HS-5 (cell line): ENCODE results near the gene ZNF282.

Experiments used
- DNase-seq: peaks from one replicate; pipeline ENCODE4 v3.0.0-alpha.2; 2012; ENCODE audit warnings: low read depth

Gene ZNF282

DNA sequence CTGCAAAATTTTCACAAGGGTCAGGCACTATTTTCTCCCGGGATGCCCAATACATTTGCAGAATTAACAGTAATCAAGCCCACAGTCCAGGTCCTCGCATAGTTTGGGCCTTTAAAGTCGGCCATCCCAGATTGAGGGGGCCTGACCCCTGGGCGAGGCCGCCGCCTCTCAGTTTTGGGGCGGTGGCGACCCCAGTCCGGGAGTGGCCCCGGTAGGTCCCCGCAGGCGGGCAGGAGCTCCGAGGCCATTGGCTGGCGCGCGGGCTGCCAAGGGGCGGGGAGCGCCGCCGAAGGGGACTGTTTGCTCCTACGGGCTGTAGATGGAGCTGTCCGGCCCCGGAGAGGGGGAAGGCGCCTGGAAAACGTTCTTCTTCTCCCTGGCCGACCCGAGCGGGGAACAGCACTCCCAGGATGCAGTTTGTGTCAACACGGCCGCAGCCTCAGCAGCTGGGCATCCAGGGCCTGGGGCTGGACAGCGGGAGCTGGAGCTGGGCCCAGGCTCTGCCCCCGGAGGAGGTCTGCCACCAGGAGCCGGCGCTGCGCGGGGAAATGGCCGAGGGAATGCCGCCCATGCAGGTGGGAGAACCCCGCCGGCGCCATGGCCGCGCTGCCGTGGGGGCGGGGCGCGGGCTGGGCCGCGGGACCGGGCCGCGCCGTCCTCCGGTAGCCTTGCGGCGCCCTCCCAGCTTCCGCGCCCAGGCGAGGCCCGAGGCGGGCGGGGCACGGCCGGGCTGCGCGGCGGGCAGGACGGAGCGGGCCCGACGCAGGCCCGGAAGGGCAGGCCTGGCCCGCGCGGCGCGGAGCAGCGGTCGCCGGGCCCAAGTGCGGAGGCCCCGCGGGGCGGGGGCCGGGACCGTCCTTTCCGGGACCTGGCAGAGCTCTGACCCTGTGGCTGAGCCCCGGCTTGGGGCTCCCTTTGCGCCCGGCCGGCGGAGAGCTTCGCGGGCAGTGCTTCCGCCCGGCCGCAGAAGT lies at the start of gene ZNF282:
TSS of gene ZNF282 (plus strand) at position 367 of the 971 bp plus-strand sequence. CDS start at position 411, 44 bp downstream.
- DNase-seq = peak; percentile 46

DNA sequence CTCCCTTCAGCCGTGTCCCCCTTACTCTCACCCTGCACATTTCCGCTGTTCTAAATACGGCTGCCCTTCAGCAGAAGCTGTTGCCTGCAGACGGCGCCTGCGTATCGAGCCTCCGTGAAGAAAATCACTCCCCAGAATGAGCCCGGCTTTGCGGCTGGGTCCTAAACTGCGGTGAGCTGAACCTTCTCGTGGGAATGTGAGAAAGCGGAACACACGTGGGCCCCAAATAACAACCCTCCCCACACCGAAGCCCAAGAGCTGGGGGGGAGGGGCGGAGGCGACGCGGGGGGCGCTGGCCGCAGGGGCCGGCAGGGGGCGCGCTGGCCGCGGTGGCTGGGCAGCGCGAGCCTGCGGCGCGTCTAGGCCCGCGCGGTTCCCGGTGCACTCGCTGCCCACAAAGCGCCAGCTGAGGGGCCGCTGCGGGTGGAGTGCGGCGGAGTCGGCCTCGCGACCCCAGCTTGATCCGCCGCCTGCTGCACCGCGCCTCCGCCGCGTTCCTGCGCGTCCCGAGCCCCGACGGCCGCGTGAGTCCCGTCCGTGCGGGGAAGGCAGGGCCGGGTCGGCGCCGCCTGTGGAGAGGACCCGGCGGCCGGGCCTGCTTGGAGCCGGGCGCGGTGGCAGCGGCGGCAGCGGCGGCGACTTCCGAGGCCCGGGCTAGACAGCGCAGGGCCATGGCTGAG lies 48.1 kb upstream of the ZNF282 start, which contains the start of gene ZNF398:
TSS of gene ZNF398 (plus strand) at position 382 of the 680 bp plus-strand sequence. CDS start at position 672, 290 bp downstream.
- DNase-seq = no peak

DNA sequence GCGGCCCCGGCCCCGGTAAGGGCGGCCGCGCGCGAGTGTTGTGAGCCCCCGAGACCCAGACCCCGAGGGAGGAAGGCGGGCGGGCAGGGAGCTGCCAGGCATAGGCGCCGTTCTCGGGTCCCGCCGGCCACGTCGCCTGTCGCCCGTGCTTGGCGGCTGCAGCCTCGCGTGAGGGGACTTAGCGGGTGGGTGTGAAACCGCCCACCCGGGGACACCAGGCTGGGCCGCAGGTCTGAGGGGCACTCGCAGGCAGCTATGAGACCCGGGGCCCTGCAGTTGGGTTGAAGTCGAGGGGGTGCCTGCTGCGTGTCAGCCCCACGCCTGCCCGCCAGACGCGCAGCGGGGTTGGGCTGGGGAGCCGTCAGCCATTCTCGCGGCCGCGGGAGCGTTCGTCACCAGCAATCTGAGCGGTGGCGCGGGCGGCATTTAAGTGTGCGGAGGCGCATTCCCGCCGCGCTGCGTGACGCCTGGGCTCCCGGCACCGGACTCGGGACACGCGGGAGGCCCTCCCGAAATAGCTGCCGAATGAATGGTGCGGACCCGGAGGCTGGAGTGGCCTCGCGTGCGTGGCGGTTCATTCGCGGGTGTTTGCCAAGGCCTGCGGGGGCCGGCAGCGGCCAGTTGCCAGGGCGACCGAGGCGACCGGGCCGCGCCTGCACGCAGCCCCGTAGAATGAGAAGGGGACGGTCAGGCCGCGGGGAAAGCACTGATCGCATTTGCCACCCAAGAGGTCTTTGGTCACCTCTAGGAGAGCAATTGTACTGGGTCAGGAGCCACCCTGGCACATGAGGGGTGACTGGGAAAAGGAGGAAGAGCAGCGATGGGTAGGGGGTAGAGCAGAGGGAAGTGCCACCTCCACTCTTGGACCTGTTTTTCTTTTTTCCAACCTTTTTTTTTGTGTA lies 47.3 kb upstream of the ZNF282 start:
- DNase-seq = no peak

DNA sequence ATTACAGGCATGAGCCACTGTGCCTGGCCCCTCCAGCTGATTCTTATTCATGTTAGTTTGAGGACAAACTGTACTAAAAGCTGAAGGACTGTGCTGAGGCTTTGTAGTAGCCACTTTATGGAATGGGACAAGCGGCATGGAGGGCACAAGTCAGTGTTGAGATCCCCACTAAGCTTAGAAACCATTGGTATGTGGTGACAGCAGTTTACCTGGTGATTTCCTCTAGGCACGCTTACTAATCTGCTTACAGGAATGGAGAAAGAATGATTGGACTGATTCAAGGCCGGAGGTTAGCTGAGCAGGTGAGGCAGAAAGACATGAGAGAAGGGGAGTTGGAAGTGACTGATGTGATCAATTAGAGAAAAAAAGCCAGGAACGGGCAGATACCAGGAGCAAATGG lies 44.4 kb upstream of the ZNF282 start:
- no peak for DNase-seq

DNA sequence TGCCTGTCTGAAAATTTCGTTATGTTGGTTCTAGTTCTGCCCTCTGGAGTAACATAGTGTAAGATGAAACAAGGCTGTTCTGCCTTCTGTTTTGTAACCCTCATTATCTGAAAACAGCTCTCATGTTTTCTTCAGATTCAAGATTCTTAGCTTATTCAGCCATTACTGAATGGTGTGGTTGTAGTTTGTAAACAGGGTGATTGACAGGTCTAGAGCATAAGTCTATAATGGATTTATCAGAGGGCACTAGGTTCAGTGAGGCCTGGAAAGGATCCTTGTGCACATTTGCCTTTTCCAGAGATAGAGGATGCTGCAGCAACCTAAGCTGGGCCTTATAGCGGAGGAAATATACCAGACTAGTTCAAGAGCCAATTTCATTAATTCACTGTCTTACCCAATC lies 42.0 kb upstream of the ZNF282 start:
- DNase-seq = no peak

DNA sequence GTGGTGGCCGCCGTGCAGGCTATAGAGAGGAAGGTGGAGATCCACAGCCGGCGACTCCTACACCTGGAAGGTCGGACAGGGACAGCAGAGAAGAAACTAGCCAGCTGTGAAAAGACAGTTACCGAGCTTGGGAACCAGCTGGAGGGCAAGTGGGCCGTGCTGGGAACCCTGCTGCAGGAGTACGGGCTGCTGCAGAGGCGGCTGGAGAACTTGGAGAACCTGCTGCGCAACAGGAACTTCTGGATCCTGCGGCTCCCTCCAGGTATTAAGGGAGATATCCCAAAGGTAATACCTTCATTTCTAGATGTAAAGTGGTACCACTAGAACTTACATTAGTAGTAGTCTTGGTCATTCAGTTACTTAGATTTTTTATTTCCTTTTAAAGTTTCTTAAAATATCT lies 41.3 kb upstream of the ZNF282 start:
- DNase-seq = no peak

DNA sequence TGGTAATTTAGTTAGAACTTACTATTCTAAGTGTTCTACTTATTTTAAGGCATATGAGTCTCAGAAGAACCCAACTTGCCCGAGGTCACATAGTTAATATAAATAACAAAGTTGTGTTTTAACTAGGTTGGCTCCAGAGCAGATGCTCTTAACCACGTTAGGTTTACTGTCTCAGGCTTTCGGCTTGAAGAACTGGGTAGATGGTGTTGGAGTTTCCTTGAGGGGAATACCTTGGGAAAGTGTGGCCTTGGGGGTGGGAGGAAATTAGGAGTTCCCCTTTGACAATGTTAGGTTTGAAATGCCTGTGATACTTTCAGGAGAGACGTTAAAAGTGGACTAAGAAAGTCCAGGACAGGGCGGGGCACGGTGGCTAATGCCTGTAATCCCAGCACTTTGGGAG lies 38.4 kb upstream of the ZNF282 start:
- DNase-seq = no peak

DNA sequence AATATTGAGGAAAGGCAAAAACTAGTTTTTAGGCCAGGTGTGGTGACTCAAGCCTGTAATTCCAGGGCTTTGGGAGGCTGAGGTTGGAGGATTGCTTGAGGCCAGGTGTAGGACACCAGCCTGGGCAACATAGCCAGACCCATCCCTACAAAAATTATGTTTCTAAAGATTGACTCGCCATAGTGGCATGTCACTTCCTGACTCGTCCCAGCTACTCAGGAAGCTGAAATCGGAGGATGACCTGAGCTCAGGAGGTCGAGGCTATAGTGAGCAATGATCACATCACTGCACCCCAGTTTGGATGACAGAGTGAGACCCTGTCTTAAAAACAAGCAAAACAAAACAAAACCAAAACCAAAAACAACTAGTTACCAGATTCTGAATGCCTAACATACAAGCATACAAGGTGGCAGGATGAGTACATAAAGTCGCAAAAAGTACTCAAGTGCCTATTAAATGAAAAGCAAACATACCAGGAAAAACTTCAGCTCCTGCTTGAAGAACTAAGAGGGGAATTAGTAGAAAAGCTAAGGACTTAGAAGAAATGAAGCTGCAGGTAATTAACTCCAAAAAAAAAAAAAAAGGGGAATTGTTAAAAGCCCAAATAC lies 34.0 kb upstream of the ZNF282 start:
- no peak for DNase-seq

DNA sequence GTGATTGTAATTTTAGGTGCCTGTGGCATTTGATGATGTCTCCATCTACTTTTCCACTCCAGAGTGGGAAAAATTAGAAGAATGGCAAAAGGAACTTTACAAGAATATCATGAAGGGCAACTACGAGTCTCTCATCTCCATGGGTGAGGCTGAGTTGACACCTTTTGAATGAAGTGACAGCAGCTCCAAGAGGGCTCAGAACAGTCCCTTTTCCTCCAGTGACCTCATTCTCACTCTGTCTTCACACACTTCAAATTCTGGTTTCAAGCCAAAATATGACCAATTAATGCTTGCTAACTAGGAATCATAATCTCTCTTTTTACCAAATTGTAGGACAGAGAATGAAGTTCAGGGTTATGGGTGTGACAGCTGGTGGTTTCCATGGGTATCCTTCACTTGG lies 29.2 kb upstream of the ZNF282 start:
- no peak for DNase-seq

DNA sequence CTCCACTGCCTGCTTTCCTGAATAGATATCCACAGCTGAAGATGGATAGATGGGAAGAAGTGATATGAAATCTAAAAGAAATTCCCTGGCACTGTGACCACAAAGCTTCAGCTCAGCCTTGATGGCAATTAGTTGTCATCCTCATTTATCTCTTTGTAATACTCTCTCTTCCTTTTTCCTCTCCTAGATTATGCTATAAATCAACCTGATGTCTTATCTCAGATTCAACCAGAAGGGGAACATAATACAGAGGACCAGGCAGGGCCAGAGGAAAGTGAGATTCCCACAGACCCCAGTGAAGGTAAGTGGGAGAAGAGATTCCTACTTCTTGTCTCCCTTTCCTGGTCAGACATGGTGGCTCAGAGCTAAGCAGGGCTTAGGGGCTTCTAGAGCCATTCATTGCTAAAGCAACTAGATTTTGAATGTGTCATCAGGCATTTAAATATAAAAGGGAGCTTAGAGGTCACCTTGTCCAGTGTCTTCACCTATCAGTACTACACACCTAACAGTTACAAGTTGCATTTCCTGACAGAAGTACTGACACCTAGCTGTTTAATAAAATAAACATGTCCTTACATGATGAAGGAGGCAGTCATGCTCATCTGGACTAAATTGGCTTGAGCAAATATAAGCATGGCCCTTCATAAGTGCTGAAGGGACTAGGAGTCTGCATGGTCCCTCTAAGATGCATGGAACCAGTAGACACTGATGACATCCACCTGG lies 28.6 kb upstream of the ZNF282 start:
- no peak for DNase-seq

DNA sequence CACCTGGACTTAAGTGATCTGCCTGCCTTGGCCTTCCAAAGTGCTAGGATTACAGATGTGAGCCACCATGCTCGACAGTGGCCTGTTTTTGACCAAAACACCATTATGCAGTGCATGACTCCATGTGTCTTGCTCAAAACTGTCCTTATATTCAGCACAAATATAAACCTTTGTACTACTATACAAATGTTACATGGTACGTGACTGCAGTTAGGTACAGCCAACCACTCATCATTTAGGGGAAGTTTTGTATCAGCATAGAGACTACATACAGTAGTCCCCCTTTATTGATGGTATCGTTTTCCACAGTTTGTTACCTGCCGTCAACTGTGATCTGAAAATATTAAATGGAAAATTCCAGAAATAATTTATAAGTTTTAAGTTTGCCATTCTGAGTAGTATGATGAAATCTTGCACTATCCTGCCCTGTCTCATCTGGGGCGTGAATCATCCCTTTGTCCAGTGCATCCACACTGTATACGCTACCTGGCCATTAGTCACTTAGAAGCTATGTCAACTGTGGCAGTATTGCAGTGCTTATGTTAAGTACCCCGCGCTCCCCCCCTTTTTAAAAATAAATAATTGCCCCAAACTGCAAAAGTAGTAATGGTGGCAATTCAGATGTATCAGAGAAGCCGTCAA lies 23.3 kb upstream of the ZNF282 start:
- no peak for DNase-seq

DNA sequence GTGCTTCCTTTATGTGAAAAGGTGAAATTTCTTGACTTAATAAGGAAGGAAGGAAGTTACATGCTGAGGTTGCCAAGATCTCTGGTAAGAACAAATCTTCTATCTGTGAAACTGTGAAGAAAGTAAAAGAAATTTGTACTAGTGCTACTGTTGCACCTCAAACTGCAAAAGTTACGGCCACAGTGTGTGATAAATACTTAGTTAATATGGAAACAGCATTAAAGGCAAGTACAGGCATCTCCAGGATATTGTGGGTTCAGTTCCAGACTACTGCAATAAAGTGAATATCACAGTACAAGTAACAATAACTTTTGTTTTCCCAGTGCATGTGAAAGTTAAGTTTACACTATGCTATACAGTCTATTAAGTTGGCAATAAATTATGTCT lies 22.8 kb upstream of the ZNF282 start:
- DNase-seq = no peak

DNA sequence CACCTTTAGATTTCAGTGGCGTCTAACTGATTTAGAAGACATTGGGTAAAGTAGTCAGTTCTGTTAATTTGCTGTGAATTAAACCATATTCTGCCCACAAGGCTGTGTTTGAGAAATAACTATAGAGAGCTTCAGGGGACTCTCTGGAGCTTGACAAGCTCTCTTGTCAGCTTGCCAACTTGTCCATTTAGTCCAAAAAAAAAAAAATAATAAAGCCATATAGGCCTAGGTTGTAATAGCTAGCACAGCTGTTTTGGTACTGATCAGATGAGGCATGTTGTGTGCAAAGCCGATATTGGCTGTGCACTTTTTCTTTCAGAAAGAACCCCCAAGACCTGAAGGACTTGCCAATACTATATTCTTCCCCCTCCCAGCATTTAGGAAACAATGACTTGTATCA lies 20.2 kb upstream of the ZNF282 start:
- DNase-seq = no peak

DNA sequence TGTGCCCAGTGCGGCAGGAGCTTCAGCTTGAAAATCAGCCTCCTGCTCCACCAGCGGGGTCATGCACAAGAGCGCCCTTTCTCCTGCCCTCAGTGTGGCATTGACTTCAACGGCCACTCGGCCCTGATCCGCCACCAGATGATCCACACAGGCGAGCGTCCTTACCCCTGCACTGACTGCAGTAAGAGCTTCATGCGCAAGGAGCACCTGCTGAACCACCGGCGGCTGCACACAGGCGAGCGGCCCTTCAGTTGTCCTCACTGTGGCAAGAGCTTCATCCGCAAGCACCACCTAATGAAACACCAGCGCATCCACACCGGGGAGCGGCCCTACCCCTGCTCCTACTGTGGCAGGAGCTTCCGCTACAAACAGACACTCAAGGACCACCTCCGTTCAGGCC lies 16.1 kb upstream of the ZNF282 start:
- no peak for DNase-seq

DNA sequence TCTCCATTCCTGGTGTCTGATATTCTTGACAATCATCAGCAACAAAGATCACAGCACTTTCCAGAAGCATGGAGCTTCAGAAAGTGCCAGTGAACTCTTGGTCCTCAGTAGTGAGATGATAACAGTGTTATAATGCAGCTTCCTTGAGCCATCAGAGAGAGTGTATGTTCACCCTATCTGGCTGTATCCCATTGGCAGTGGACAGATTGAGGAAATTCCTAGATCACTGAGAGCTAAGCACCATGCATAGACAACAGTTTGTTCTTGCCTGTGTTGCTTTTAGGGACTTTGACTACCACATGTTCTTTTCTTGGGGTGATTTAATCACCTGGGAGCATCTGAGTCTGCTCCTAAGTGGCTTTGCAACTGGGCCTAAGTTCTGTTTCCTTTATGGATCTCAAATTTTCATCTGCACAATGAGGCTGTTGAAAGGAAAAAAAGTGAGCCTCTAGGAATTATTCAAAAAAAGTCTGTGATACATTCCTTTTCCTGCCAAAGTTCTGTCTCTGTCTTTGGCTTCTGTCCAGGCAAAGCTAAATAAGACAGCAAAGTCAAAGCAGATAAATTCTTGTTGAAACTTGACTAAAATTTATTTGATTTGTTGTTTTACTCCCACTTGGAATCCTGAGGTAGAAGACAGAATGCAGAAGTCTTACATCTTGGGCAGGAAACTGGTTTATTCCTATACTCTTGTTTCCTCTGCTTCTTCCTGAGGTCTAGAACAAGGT lies 14.5 kb upstream of the ZNF282 start:
- DNase-seq = no peak

DNA sequence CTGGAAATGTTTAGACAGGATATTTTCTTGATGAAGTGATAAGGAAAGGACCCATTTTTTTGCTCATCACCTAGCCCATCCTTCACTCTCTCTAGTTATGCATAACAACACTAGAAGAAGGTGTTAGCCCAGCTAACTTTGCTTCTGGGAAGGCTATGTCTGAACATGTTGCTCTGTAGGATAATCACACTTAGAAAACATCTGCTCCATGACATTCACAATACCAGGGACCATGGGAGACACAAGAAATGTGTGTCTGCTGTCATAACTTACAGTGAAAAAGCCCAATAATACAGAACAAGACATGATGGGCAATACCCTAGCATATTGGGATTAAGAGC lies 13.9 kb upstream of the ZNF282 start:
- DNase-seq = no peak

DNA sequence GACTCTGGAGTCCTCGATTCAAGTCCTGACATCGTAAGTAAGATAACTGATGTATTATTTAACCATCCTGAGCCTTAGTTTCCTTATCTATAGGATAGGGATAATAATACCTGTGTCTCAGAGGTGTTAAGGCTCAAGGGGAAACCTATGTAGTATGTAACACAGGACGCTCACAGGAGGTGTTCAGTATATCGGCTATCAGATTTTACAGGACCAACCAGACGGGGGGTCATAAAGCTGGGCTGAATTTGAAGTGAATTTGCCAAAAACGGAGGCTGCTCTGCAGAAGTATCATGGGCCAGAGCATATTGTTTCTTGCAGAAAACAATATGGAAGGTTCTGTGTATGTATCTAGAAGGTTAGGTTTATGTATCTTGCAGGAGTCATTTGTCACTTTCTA lies 11.1 kb upstream of the ZNF282 start:
- no peak for DNase-seq

DNA sequence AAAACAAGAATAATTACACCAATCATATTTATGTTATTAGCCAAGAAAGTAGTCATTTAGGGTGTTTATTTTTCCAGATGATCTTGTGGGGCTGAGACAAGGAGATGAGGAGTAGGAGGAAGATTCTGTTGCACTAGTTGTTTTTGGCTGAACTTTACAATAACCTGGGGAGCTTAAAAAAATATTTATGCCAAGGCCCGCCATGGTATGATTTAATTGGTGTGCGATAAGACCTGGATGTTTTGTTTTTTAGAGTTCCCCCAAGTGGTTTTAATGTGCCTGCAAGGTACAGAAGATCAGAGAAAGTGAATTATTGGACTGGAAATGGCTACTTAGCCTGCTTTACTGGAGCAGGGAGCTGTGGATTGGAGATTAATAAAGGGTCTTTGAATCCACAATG lies 7.1 kb upstream of the ZNF282 start:
- DNase-seq = no peak

DNA sequence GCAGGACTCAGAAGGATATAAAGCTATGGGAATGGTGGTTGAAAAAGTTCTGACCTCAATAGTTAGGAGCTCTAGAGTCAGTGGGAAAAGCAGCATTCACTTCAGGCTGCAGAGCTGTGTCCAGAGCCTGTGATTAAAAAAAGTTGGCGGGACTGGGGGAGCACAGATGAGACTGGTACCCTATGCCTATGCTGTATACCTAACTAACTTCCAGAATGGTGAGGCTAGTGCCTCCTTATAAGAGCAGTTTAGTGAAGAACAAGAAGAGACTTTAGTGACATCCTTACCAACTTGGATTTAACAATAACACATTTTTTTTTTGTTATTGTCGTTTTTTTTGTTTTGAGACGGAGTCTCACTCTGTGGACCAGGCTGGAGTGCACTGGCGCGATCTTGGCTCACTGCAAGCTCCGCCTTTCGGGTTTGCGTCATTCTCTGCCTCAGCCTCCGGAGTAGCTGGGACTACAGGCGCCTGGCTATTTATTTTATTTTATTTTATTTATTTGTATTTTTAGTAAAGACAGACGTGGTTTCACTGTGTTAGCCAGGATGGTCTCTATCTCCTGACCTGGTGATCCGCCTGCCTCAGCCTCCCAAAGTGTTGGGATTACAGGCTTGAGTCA lies 6.6 kb upstream of the ZNF282 start:
- no peak for DNase-seq

DNA sequence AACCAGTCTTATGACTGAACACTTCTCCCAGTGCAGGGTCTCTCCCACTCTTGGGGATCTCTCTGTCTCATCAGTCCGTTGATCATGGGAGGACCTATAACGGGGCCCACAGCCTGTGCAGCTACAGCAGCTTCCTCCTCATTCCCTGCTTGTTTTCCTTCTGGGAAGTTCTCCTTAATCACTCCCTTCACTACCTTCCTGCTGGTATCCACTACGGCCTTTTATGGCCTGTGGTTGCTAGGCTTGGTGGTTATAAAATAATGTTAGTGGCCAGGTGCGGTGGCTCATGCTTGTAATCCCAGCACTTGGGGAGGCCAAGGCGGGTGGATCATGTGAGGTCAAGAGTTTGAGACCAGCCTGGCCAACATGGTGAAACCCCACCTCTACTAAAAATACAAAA lies 3.5 kb upstream of the ZNF282 start:
- no peak for DNase-seq
